Left lobe of liver (tissue), 2 donors: ENCODE data around the gene OR6K2. TPM values are rescaled to one million over a fixed set of nuclear protein-coding genes. Genes with fewer than 3 reads are reported as not detected.
"Not testable (repeated sequence)": the region's sequence is repeated elsewhere in the genome, so short reads cannot be mapped to it uniquely, and the experiment has no call there.

Source experiments
- ATAC-seq: fragments of 200-7000 bp; cut with Tn5 transposase; one replicate; pipeline ENCODE4 v1.9.1; 2020; ENCODE audit warnings: mild to moderate bottlenecking, moderate library complexity
- DNase-seq: peaks from one replicate; pipeline ENCODE4 v3.0.0-alpha.2; 2020; ENCODE audit warnings: low spot score
- total RNA-seq: library from RNA; stranded (reverse); gene quantifications from one replicate; pipeline ENCODE4 v1.2.1, GENCODE V29; 2021
- donor health status: DM: no; HTN: no; CAD: no; lungs with moderate emphysema.
- donor health status: DM: no; HTN: yes; CAD: no.

Gene OR6K2, protein sequence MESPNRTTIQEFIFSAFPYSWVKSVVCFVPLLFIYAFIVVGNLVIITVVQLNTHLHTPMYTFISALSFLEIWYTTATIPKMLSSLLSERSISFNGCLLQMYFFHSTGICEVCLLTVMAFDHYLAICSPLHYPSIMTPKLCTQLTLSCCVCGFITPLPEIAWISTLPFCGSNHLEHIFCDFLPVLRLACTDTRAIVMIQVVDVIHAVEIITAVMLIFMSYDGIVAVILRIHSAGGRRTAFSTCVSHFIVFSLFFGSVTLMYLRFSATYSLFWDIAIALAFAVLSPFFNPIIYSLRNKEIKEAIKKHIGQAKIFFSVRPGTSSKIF
- total RNA-seq = not detected

- DNase-seq (no peak), ATAC-seq (no peak)
Measured at GRCh38 chr1:158700552-158700951, at the start of gene OR6K2. Gene OR6K2, minus strand, starts transcription at chr1:158700652. Its CDS starts 0 bp downstream, at chr1:158700652.

- no peak for ATAC-seq
- no peak for DNase-seq
Measured at GRCh38 chr1:158735848-158736247, 35.4 kb upstream of the OR6K2 start.

DNA sequence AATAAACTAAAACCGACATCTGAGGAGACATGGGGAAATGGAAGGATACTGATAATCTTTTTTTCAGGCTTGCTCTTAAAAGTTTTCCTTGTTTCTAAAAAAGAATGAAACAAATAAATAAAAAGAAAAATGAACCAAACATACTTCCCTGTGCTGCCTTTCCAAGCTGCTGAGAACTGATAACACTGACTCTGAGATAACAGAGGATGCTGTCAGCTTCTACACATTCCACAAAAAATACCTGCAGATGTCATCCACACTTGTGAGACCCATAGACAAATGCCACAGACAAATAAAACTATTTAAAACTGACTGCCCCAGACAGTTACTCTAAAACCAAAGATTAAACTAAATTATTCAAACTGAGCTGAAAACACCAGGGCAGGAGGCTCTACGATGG lies 32.1 kb upstream of the OR6K2 start:
- DNase-seq (no peak), ATAC-seq (no peak)

GRCh38 chr1:158731707-158732106 lies 31.3 kb upstream of the OR6K2 start:
- ATAC-seq = no peak
- DNase-seq = no peak

DNA sequence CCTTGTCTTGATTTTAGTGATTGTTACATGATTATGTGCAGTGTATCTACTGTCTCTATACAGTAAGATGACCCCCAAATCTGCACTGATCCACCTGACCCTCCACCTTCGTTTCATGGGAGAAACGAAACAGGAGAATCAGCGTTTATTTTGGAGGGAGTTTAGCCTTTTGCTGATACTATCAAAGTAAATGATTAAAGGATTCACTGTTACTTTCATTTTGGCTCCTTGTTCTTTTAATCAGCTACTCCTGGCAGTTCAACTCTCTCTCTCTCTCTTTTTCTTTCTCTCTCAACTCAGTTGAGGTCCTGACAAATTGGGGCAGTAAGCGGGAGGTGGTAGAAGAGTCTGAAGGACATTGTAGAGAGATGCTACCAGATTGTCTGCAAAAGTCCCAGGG lies 30.0 kb upstream of the OR6K2 start:
- DNase-seq = no peak
- peak; percentile 79 for ATAC-seq

GRCh38 chr1:158728510-158729225 lies 28.2 kb upstream of the OR6K2 start:
- DNase-seq (no peak), ATAC-seq (no peak)

DNA sequence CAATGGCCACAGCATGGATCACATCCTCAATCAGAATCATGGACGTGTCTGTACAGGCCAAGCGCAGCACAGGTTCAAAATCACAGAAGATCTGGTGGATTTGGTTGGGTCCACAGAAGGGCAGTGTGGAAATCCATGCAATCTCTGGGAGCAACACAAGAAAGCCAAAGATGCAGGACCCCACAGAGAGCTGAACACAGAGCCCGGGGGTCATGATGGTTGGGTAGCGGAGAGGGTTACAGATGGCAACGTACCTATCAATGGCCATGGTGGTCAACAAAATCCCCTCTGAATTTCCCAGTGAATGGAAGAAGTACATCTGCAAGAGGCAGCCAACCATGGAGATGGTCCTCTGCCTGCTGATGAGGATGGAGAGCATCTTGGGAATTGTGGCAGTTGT lies 24.0 kb upstream of the OR6K2 start:
- no peak for ATAC-seq
- DNase-seq = no peak

DNA sequence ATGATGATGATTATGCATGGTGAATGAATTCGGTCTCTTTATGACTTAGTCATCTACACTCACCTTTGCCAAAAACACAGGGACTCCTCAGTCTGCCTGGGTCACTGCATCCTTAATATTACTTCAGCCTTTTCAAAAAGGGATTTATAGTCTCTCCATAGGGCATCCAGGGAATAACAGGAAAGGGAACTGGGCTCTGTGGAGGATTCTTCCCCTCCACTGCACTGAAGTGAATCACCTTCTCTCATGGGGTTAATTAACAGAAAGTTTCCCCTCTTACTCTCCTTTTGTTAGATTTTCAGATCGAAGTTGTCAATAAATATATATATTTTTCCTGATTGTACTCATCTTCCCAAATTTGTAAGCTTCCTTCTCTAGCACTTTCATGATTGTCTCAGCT lies 20.2 kb upstream of the OR6K2 start, which contains the start of gene OR6K3:
TSS of gene OR6K3 (minus strand) at position 101 of the 400 bp plus-strand sequence. CDS start 2,605 bp downstream, outside the sequence.
- no peak for ATAC-seq

GRCh38 chr1:158719664-158720063 lies 19.2 kb upstream of the OR6K2 start:
- no peak for DNase-seq
- ATAC-seq = no peak

More for the DNA sequence above, 20.2 kb upstream of the OR6K2 start, which contains the start of gene OR6K3:
- DNase-seq = no peak

DNA sequence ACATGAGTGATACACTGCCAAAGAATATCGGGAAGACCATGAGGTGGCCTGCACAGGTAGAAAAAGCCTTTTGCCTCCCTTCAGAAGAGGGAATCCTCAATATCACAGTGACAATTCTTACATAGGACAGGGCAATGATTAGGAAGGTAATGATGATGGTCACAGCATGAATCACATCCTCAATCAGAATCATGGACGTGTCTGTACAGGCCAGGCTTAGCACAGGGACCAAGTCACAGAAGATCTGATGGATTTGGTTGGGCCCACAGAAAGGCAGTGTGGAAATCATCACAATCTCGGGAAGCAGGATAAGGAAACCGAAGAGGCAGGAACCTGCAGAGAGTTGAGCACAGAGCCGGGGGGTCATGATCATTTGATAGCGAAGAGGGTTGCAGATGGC lies 16.9 kb upstream of the OR6K2 start:
- DNase-seq (no peak), ATAC-seq (no peak)

DNA sequence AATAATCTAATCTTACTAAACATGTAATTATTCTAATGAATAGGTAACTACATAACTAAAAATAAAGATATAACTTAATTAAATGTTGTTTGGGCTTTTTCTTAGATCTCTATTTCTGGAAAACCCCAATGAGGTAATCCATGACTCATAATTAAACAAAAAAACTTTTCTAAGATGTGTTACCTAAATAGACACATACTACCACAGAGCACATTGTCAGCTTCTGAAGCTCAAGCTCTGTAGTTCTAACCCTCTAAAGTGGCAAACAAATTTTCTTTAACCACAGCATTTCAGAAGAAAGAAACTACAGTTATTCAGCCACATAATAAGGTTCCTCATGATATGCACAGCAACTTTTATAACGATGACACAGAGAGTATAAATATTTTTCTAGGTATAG lies 15.9 kb upstream of the OR6K2 start:
- DNase-seq (no peak), ATAC-seq (no peak)

GRCh38 chr1:158714754-158715153 lies 14.3 kb upstream of the OR6K2 start:
- DNase-seq (no peak), ATAC-seq (no peak)

GRCh38 chr1:158711098-158711497 lies 10.6 kb upstream of the OR6K2 start:
- ATAC-seq (no peak), DNase-seq (no peak)

DNA sequence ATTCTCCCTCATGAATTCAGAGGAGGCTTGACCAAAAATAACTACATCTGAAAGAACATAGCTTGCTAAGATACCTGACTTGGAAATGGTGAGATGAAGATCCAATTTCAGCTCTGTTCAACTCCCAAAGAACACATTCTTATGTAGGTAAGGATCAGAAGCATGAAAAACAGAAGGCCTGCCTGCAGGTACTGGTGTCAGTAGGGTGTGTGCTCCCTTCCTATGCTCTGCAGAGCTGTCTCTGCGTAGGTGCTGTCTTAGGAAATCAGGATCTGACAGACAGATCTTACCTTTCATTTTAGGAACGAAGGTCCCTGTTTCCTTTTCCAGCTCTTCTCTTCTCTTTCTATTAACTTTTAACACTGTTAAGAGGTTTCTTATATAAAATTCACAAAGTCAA lies 5.6 kb upstream of the OR6K2 start:
- ATAC-seq = no peak
- no peak for DNase-seq

- DNase-seq (no peak), ATAC-seq (no peak)
Measured at GRCh38 chr1:158694596-158694995, 5.9 kb downstream of the OR6K2 start.

DNA sequence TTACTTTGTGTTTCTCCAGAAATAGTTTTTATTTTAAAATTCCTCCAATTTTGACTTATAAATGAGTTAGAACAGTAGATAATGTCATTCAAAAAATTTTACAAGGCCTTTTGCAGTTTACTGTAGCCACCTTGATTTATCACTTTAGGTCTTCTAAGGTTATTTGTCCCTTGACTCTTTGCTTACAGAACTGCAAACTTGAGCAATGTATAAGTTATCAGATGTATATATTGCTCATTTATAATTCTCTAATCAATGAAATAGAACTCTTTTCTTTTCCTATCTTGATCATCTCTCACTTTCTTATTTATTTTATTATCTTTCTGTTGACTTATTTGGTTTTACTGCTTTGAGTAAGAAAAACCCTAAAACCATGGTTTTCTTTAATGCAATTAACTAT lies 8.1 kb downstream of the OR6K2 start:
- DNase-seq (no peak), ATAC-seq (no peak)

DNA sequence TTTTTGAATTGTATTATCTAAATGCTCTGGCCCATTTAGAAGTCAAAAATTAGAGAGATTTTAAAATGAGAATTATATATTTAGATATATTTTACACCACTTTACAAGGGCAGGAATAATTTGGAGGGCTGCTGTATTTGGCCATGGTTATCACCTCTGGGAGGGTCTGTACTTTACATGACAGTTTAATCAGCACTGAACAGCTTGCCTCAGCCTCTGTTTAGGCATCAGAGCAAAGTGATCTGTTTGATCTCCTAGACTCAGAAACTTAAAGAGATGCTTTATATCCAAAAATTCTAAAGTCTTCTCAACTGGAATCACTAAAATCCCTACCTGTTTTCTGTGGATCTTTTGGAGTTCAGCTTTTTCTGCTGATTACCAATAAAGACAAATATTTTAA lies 8.5 kb downstream of the OR6K2 start:
- DNase-seq (no peak), ATAC-seq (no peak)

GRCh38 chr1:158691149-158691548 lies 9.3 kb downstream of the OR6K2 start:
- ATAC-seq, DNase-seq: not testable (repeated sequence)

GRCh38 chr1:158689875-158690274 lies 10.6 kb downstream of the OR6K2 start:
- no peak for DNase-seq
- no peak for ATAC-seq

GRCh38 chr1:158689110-158689509 lies 11.3 kb downstream of the OR6K2 start:
- DNase-seq (no peak), ATAC-seq (no peak)

DNA sequence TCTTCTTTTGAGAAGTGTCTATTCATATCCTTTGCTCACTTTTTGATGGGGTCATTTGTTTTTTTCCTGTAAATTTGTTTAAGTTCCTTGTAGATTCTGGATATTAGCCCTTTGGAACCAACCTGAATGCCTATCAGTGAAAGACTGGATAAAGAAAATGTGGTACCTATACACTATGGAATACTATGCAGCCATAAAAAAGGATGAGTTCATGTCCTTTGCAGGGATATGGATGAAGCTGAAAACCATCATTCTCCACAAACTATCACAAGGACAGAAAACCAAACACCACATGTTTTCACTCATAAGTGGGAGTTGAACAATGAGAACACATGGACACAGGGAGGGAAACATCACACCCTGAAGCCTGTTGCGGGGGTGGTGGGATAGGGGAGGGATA lies 12.1 kb downstream of the OR6K2 start:
- not testable (repeated sequence) for DNase-seq, ATAC-seq

DNA sequence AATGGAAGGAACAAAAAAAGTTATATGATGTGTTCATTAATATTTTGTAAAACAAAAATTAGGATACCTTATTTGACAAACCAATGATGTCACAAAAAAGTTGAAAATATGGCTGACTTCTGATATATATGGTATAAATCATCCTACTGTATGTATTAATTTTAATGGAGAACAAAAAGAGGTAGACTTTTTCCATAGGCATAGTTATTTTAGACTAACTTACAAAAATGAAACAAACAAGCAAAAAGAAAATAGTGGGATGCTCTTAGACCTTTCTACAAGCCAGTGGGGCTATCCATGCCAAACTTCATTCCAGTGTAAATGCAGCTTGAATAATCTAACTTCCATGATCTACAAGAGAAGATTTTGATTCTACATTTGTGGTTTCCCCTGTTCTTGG lies 13.4 kb downstream of the OR6K2 start:
- no peak for DNase-seq
- ATAC-seq = no peak
